HepG2 (cell line): ENCODE measurements around the gene ABHD12. TPM values are rescaled to one million over a fixed set of nuclear protein-coding genes. Genes with fewer than 3 reads are reported as not detected.
A peak's percentile ranks its signal among the peaks of the same experiment; 100 is the strongest.

Experiments
- ATM ChIP-seq: fragments of 450-650 bp; IDR thresholded peaks from 2 replicates; pipeline ENCODE4 v1.7.1; 2017; ENCODE audit warnings: mild to moderate bottlenecking, borderline replicate concordance
- BCL6 ChIP-seq: IDR thresholded peaks from 2 replicates; pipeline ENCODE4 v1.6.1; 2016; ENCODE audit warnings: missing genetic modification reagents, missing compliant biosample characterization
- CCDC6 ChIP-seq: sonication (generic); formaldehyde crosslinking; IDR thresholded peaks from 2 replicates; pipeline ENCODE4 v1.8.1; 2022; ENCODE audit warnings: mild to moderate bottlenecking, missing genetic modification reagents, moderate library complexity
- EP300 ChIP-seq, 3 experiments: sonication (generic) in 1 of 3; formaldehyde crosslinking in 1 of 3; IDR thresholded peaks; 2 replicates each; pipeline versions ENCODE4 v1.5.1 to v1.6.1; 2011 to 2020; ENCODE audit warnings: low read depth in 2 of 3, low read length in 2 of 3, borderline replicate concordance in 1 of 3, improper control_type of control experiment in 1 of 3, mild to moderate bottlenecking in 1 of 3, missing genetic modification reagents in 1 of 3, moderate library complexity in 1 of 3
- GABPA ChIP-seq, 2 experiments: IDR thresholded peaks; 2 replicates each; pipeline ENCODE4 v1.6.1; 2011 to 2016; ENCODE audit warnings: low read depth in 2 of 2, low read length in 1 of 2, missing biosample characterization in 1 of 2, missing genetic modification characterization in 1 of 2
- HMGA1 ChIP-seq: sonication (generic); formaldehyde crosslinking; conservative IDR thresholded peaks from 2 replicates; pipeline ENCODE4 v1.4.0; 2020; ENCODE audit warnings: missing genetic modification reagents
- KDM6A ChIP-seq: IDR thresholded peaks from 2 replicates; pipeline ENCODE4 v1.6.1; 2016; ENCODE audit warnings: low read depth
- KMT2A ChIP-seq: sonication (generic); formaldehyde crosslinking; IDR thresholded peaks from 2 replicates; pipeline ENCODE4 v1.4.0; 2020; ENCODE audit warnings: missing genetic modification reagents
- MIER2 ChIP-seq: IDR thresholded peaks from 2 replicates; pipeline ENCODE4 v1.6.1; 2016; ENCODE audit warnings: missing biosample characterization, missing genetic modification reagents
- NFATC3 ChIP-seq: sonication (generic); formaldehyde crosslinking; IDR thresholded peaks from 2 replicates; pipeline ENCODE4 v1.5.1; 2020; ENCODE audit warnings: mild to moderate bottlenecking, missing genetic modification reagents
- NFE2L2 ChIP-seq: fragments of 150-350 bp; IDR thresholded peaks from 2 replicates; pipeline ENCODE4 v1.6.1; 2014; ENCODE audit warnings: low read length
- PCBP2 ChIP-seq: fragments of 200-400 bp; formaldehyde crosslinking; optimal IDR thresholded peaks from 2 replicates; pipeline ENCODE3; 2018; ENCODE audit warnings: low read length, low read depth; ENCODE audit not compliant: poor library complexity, severe bottlenecking
- REL ChIP-seq: sonication (generic); formaldehyde crosslinking; conservative IDR thresholded peaks from 2 replicates; pipeline ENCODE4 v1.8.0; 2022; ENCODE audit warnings: mild to moderate bottlenecking, missing genetic modification reagents, moderate library complexity
- RXRB ChIP-seq: IDR thresholded peaks from 2 replicates; pipeline ENCODE4 v1.6.1; 2016; ENCODE audit warnings: borderline replicate concordance, missing genetic modification reagents, missing compliant biosample characterization
- SALL1 ChIP-seq: sonication (generic); formaldehyde crosslinking; IDR thresholded peaks from 2 replicates; pipeline ENCODE4 v1.8.0; 2022; ENCODE audit warnings: mild to moderate bottlenecking, missing genetic modification reagents
- SCMH1 ChIP-seq: sonication (generic); formaldehyde crosslinking; IDR thresholded peaks from 2 replicates; pipeline ENCODE4 v1.9.0; 2021; ENCODE audit warnings: missing genetic modification reagents, mild to moderate bottlenecking, borderline replicate concordance
- ZKSCAN8 ChIP-seq: IDR thresholded peaks from 2 replicates; pipeline ENCODE4 v1.6.1; 2016; ENCODE audit warnings: borderline replicate concordance, missing genetic modification reagents, missing compliant biosample characterization
- ZNF292 ChIP-seq: sonication (generic); formaldehyde crosslinking; IDR thresholded peaks from 2 replicates; pipeline ENCODE4 v1.8.1; 2022; ENCODE audit warnings: mild to moderate bottlenecking, low read depth, missing genetic modification reagents, borderline replicate concordance
- ZNF296 ChIP-seq: sonication (generic); formaldehyde crosslinking; conservative IDR thresholded peaks from 2 replicates; pipeline ENCODE4 v1.5.0; 2020; ENCODE audit warnings: mild to moderate bottlenecking, missing genetic modification reagents
- ZNF562 ChIP-seq: sonication (generic); formaldehyde crosslinking; IDR thresholded peaks from 2 replicates; pipeline ENCODE4 v1.8.0; 2022; ENCODE audit warnings: missing genetic modification reagents, borderline replicate concordance
- ZNF652 ChIP-seq: IDR thresholded peaks from 2 replicates; pipeline ENCODE4 v1.6.1; 2016; ENCODE audit warnings: low read depth, borderline replicate concordance
- ZSCAN25 ChIP-seq: sonication (generic); formaldehyde crosslinking; IDR thresholded peaks from 2 replicates; pipeline ENCODE4 v1.8.0; 2022; ENCODE audit warnings: mild to moderate bottlenecking, missing genetic modification reagents
- polyA plus RNA-seq, 8 experiments: library from polyadenylated mRNA; depleted of rRNA in 3 of 8; stranded (reverse) in 7 of 8; unstranded in 1 of 8; fragments of >200 nt; fragmentation: Illumina TruSeq in 4 of 8; extraction: Trizol in 4 of 8; gene quantifications; 2 replicates each; pipeline versions ENCODE4 v1.2.1 to v1.2.3, GENCODE V29; 2011 to 2016; ENCODE audit warnings: low read depth in 4 of 8, missing spikeins in 1 of 8, mixed read lengths in 1 of 8; ENCODE audit not compliant: insufficient read depth in 1 of 8
- total RNA-seq, 5 experiments: library from RNA; depleted of rRNA; stranded (reverse); fragments of >200 nt; fragmentation: Illumina TruSeq; extraction: Trizol; gene quantifications; 2 replicates each; pipeline ENCODE4 v1.2.3, GENCODE V29; 2016; ENCODE audit warnings: low read depth in 1 of 5
- TF ChIP-seq, protein P1 (sequence below): IDR thresholded peaks from 2 replicates; pipeline ENCODE4 v1.6.1; 2018; ENCODE audit warnings: missing genetic modification reagents, mild to moderate bottlenecking, missing compliant biosample characterization
- TF ChIP-seq, protein P2 (sequence below): sonication (generic); formaldehyde crosslinking; IDR thresholded peaks from 2 replicates; pipeline ENCODE4 v1.5.1; 2020; ENCODE audit warnings: mild to moderate bottlenecking, missing genetic modification reagents, moderate library complexity
- TF ChIP-seq, protein P3 (sequence below): sonication (generic); formaldehyde crosslinking; IDR thresholded peaks from 2 replicates; pipeline ENCODE4 v1.8.1; 2023; ENCODE audit warnings: mild to moderate bottlenecking, missing genetic modification reagents, borderline replicate concordance
- TF ChIP-seq, protein P4 (sequence below): IDR thresholded peaks from 2 replicates; pipeline ENCODE4 v1.6.1; 2016; ENCODE audit warnings: missing biosample characterization, missing genetic modification reagents, low read depth
- TF ChIP-seq, protein P5 (sequence below): sonication (generic); formaldehyde crosslinking; IDR thresholded peaks from 2 replicates; pipeline ENCODE4 v1.5.0; 2020; ENCODE audit warnings: missing genetic modification reagents

The ABHD12 gene
- total and polyA plus RNA-seq, 2 of the 13 experiments (the other 11 are each of a cell fraction or from before 2014, with no cell fraction given), result 23.5 to 72.1 TPM

DNA sequence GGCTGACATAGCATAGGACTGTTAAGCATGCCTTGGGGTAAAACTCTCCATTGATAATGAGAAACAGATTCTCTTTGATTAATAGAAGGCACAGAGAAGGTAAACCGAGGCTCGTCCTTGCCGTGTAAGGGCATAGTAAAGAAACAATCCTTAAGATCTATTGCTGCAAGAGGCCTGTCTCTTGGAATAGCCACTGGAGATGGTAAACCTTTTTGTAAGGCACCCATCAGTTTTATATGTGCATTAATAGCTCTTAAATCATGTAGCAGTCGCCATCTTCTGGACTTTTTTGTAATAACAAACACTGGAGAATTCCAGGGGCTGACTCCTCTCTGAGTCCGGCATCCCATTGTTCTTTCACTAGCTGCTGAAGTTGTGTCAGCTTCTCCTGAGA, 8.4 kb upstream of the ABHD12 start (continued):
- TF ChIP-seq, protein P1, sequence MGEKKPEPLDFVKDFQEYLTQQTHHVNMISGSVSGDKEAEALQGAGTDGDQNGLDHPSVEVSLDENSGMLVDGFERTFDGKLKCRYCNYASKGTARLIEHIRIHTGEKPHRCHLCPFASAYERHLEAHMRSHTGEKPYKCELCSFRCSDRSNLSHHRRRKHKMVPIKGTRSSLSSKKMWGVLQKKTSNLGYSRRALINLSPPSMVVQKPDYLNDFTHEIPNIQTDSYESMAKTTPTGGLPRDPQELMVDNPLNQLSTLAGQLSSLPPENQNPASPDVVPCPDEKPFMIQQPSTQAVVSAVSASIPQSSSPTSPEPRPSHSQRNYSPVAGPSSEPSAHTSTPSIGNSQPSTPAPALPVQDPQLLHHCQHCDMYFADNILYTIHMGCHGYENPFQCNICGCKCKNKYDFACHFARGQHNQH (CRISPR knock-in tag), result no peak
- TF ChIP-seq RXRB (CRISPR knock-in tag) (0 out of 2 replicates have a peak, but pooled peaks have one; percentile 34), KDM6A (CRISPR knock-in tag) (no peak), ZSCAN25 (CRISPR knock-in tag) (0 out of 2 replicates have a peak, but pooled peaks have one; percentile 29), KMT2A (no peak), MIER2 (CRISPR knock-in tag) (no peak), SALL1 (CRISPR knock-in tag) (no peak), ZNF296 (no peak), ZNF292 (CRISPR knock-in tag) (no peak), ZNF562 (CRISPR knock-in tag) (no peak), ZKSCAN8 (CRISPR knock-in tag) (no peak), CCDC6 (no peak), GABPA (IDR thresholded peaks at IDR 0.05; ENCODE audit: low read depth, low read length) (no peak), GABPA (CRISPR knock-in tag; IDR thresholded peaks at IDR 0.05; ENCODE audit: low read depth) (no peak), NFE2L2 (no peak), ZNF652 (CRISPR knock-in tag) (no peak), PCBP2 (no peak), EP300 (IDR thresholded peaks at IDR 0.05; ENCODE audit: low read depth in 2 of 2, low read length in 2 of 2) (peak in 1 of 2 experiments; percentile 18; a peak in 1 of 4 replicates), EP300 (CRISPR knock-in tag; IDR thresholded peaks at IDR 0.05; ENCODE audit: borderline replicate concordance) (no peak), SCMH1 (no peak), ATM (no peak), HMGA1 (no peak), REL (no peak), BCL6 (CRISPR knock-in tag) (no peak), NFATC3 (CRISPR knock-in tag) (0 out of 2 replicates have a peak, but pooled peaks have one; percentile 50)
- TF ChIP-seq, protein P2, sequence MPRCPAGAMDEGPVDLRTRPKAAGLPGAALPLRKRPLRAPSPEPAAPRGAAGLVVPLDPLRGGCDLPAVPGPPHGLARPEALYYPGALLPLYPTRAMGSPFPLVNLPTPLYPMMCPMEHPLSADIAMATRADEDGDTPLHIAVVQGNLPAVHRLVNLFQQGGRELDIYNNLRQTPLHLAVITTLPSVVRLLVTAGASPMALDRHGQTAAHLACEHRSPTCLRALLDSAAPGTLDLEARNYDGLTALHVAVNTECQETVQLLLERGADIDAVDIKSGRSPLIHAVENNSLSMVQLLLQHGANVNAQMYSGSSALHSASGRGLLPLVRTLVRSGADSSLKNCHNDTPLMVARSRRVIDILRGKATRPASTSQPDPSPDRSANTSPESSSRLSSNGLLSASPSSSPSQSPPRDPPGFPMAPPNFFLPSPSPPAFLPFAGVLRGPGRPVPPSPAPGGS, result no peak
- TF ChIP-seq, protein P3, sequence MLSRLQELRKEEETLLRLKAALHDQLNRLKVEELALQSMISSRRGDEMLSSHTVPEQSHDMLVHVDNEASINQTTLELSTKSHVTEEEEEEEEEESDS, result no peak
- TF ChIP-seq, protein P4, sequence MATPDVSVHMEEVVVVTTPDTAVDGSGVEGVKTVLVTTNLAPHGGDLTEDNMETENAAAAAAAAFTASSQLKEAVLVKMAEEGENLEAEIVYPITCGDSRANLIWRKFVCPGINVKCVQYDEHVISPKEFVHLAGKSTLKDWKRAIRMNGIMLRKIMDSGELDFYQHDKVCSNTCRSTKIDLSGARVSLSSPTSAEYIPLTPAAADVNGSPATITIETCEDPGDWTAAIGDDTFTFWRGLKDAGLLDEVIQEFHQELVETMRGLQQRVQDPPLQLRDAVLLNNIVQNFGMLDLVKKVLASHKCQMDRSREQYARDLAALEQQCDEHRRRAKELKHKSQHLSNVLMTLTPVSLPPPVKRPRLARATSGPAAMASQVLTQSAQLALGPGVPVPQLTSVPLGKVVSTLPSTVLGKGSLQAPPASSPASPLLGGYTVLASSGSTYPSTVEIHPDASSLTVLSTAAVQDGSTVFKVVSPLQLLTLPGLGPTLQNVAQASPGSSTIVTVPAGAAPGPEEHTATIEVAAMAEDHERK (CRISPR knock-in tag), result no peak
- TF ChIP-seq, protein P5, sequence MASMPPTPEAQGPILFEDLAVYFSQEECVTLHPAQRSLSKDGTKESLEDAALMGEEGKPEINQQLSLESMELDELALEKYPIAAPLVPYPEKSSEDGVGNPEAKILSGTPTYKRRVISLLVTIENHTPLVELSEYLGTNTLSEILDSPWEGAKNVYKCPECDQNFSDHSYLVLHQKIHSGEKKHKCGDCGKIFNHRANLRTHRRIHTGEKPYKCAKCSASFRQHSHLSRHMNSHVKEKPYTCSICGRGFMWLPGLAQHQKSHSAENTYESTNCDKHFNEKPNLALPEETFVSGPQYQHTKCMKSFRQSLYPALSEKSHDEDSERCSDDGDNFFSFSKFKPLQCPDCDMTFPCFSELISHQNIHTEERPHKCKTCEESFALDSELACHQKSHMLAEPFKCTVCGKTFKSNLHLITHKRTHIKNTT (CRISPR knock-in tag), result no peak
